Activated CD8-positive, alpha-beta memory T cell treated with anti-CD3 and anti-CD28 coated beads for 36 hours (primary cell): ENCODE results near the gene BRD7. TPM values are rescaled to one million over a fixed set of nuclear protein-coding genes. Genes with fewer than 3 reads are reported as not detected.

Experiments
- CTCF ChIA-PET: fragments of 350-600 bp; sonication (Branson Sonifier 250); formaldehyde crosslinking; loops from one replicate; lab custom pipeline; 2021; ENCODE audit warnings: antibody characterized with exemption; lab: Charles Lee
- POLR2A ChIA-PET: fragments of 350-600 bp; sonication (Branson Sonifier 250); formaldehyde crosslinking; loops from one replicate; lab custom pipeline; 2021; ENCODE audit warnings: antibody characterized with exemption; lab: Charles Lee
- total RNA-seq, 2 experiments: library from RNA; stranded (reverse); gene quantifications; one replicate each; pipeline ENCODE4 v1.2.3, GENCODE V29; 2021

Gene BRD7
- total RNA-seq, 2 experiments from 2014 or later: 96.6 to 104 TPM

DNA sequence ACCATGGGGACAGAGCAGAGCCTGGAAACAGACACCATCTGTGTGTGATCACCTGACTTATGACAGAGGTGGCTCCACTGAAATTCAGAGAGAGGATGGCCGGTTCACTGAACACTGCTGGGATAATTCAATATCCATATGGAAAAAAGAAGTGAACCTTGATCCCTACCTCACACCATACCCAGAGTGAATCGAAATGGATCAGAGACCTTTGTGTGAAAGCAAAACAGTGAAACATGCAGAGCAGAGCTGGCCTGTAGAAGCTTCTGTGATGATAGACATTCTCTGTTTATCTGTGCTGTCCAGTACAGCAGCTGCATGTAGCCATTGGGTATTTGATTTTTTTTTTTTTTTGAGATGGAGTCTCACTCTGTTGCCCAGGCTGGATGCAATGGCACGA is 82.1 kb downstream of the BRD7 start:
- ChIA-PET CTCF (interaction anchor here (1.0 to 1.2 kb wide), 3 partner anchors 16 to 76 kb away, joined by 3 to 5 read pairs (median 3); no protein-coding TSS in a partner anchor), POLR2A (no interaction called here)

DNA sequence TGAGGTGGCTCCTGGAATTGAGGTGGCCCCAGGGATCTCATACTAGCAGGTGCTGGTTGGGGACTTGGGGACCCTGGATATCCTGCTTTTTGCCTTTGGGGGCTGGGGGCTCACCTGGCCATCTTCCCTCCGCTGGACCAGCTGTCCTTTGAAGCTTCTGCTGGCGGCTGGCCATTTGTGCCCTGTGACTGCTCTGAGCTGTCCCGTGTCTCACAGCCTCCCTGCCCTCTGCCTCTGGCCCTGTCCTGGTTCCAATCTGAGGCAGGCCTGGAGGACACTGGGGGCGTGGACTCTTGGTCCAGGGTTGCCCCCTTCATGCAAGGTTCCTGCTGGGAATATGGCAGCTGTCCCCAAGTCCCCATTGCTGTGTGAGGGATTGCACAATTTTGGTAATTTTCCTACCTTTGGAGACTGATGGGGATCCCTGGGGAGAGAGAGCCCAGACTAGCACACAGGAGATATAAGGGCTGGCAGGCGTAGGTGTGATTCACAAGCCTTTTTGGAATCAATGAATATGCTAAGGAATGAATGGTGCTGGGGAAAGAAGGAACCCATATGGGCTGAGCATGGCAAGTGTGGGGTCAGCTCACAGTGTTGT is 83.3 kb downstream of the BRD7 start:
- ChIA-PET CTCF (interaction anchor here (1.1 kb wide), 2 partner anchors 10 to 17 kb away, joined by 3 to 5 read pairs; no protein-coding TSS in a partner anchor), POLR2A (no interaction called here)

- CTCF ChIA-PET: interaction anchor here (1.0 to 1.1 kb wide), 4 partner anchors 8 to 45 kb away, joined by 3 read pairs; no protein-coding TSS in a partner anchor
- POLR2A ChIA-PET: interaction anchor here (1.6 kb wide), 1 partner anchor 11 kb away, joined by 3 read pairs; no protein-coding TSS in a partner anchor
Measured at GRCh38 chr16:50284131-50284911, 84.5 kb downstream of the BRD7 start.

- ChIA-PET CTCF (interaction anchor here (0.5 to 1.6 kb wide), 4 partner anchors 10 to 161 kb away, joined by 3 to 6 read pairs (median 3); no protein-coding TSS in a partner anchor), POLR2A (interaction anchor here (1.6 kb wide), 1 partner anchor 12 kb away, joined by 3 read pairs; no protein-coding TSS in a partner anchor)
Measured at GRCh38 chr16:50282955-50283631, 85.7 kb downstream of the BRD7 start.

GRCh38 chr16:50282010-50282538 is 86.7 kb downstream of the BRD7 start:
- CTCF ChIA-PET: interaction anchor here (0.5 to 1.6 kb wide), 3 partner anchors 9 to 28 kb away, joined by 3 to 6 read pairs (median 3); no protein-coding TSS in a partner anchor
- POLR2A ChIA-PET: interaction anchor here (0.5 kb wide), 1 partner anchor 107 kb away, joined by 3 read pairs; no protein-coding TSS in a partner anchor

- CTCF ChIA-PET: interaction anchor here (0.5 to 1.6 kb wide), 2 partner anchors 8 to 23 kb away, joined by 3 to 6 read pairs; no protein-coding TSS in a partner anchor
- POLR2A ChIA-PET: interaction anchor here (0.6 kb wide), 1 partner anchor 17 kb away, joined by 3 read pairs; no protein-coding TSS in a partner anchor
Measured at GRCh38 chr16:50281391-50282009, 87.3 kb downstream of the BRD7 start.

DNA sequence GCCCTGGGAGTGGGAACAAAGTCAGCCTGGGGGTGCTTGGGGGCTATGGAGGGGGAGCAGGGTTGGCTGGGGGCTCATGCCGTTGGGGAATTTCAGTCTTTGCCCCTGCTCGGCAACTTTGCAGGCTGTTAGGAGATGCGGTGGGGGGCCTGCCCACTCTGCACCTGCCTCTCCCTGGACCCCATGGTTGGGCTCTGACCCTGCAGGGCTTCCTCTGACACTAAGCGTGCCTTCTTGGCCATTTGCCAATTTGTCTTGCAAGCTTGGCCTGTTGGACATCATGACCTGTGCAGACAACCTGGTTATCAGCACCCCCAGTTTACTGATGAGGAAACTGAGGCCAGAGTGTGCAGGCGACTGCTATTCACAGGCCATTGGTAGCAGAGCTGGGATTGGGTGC is 87.9 kb downstream of the BRD7 start:
- ChIA-PET CTCF (no interaction called here), POLR2A (interaction anchor here (0.6 kb wide), 1 partner anchor 69 kb away, joined by 3 read pairs; no protein-coding TSS in a partner anchor)

GRCh38 chr16:50279504-50279865 is 89.3 kb downstream of the BRD7 start:
- ChIA-PET POLR2A (interaction anchor here (0.7 kb wide), 1 partner anchor 14 kb away, joined by 3 read pairs; no protein-coding TSS in a partner anchor), CTCF (interaction anchor here (0.7 to 1.2 kb wide), 3 partner anchors 14 to 255 kb away, joined by 3 read pairs; partner anchors contain the start of gene CNEP1R1)

- POLR2A ChIA-PET: interaction anchor here (0.7 to 1.5 kb wide), 5 partner anchors 11 to 375 kb away, joined by 3 to 5 read pairs (median 4); no protein-coding TSS in a partner anchor
- CTCF ChIA-PET: interaction anchor here (0.6 to 1.0 kb wide), 2 partner anchors 14 to 76 kb away, joined by 3 to 4 read pairs; no protein-coding TSS in a partner anchor
Measured at GRCh38 chr16:50278251-50278650, 90.5 kb downstream of the BRD7 start.

GRCh38 chr16:50276801-50277555 is 91.8 kb downstream of the BRD7 start:
- POLR2A ChIA-PET: interaction anchor here (0.9 to 1.5 kb wide), 3 partner anchors 9 to 13 kb away, joined by 3 to 5 read pairs (median 5); no protein-coding TSS in a partner anchor
- CTCF ChIA-PET: interaction anchor here (1.0 to 1.6 kb wide), 2 partner anchors 11 to 39 kb away, joined by 5 read pairs; partner anchors contain the start of gene ADCY7

GRCh38 chr16:50276326-50276640 is 92.5 kb downstream of the BRD7 start:
- POLR2A ChIA-PET: interaction anchor here (2.7 kb wide), 1 partner anchor 31 kb away, joined by 16 read pairs; no protein-coding TSS in a partner anchor
- CTCF ChIA-PET: interaction anchor here (0.9 to 2.6 kb wide), 2 partner anchors 9 to 12 kb away, joined by 3 to 13 read pairs; no protein-coding TSS in a partner anchor

DNA sequence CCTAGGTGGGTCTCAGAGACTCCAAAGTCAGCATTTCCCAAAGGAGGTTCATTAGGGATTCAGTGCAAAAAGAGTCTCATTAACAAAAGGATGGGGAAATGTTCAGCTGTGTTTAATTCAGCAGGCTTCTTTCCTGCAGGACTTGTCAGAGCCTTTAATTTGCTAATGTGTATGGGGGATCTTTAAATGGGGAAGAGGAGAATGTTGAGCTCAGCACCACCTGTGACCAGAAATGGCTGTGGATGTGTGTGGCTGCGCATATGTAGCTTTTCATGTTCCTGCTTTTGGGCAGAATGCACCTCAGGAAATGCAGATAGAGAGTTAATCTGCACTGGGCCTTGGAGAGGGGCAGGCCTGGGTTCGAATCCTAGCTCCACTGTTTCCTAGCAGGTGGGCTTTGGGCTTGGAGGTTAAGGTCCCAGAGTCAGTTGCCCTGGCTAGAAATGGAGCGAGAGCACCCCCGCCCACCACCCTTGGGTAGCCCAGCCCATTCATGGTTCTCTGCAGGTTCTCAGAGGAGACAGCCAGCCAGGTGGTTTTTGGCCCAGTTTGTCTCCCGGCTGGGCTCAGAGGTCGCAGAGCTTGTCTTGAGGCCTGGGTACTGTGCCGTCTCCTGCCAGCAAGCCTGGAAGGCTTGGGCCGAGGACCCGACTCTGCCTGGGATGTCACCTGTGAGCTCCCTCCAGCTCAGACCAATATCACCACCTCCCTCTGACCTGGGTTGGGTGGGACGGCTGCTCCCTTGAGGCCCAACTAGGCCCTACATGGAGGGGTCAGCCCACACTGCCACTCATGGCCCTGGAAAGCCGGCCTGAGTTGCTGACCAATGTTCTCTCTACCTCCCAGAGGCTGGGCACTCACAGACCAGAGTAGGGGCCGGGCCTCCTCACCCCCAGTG is 93.1 kb downstream of the BRD7 start:
- POLR2A ChIA-PET: interaction anchor here (0.5 to 4.1 kb wide), 5 partner anchors 10 to 1657 kb away, joined by 3 to 36 read pairs (median 5); partner anchors contain the start of genes ADCY7 and CNEP1R1
- CTCF ChIA-PET: interaction anchor here (0.9 to 2.6 kb wide), 2 partner anchors 9 to 12 kb away, joined by 3 to 13 read pairs; no protein-coding TSS in a partner anchor

DNA sequence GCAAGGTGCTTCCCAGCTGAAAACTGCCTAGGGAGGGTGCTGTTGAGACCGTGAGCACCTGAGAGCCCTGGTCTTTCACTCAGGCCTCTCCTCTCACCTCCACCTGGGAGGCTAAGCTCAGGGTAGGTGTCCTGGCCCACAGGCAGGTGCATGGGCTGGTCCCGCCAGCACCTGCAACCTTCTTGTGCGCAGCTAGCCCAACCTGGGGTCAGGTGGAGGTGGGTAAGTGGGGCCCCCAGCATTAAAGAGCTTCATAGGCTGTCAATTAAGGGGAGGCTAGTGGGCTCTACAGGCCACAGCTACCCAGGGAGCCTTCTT is 93.7 kb downstream of the BRD7 start:
- CTCF ChIA-PET: interaction anchor here (1.6 to 2.6 kb wide), 3 partner anchors 9 to 250 kb away, joined by 4 to 13 read pairs (median 6); partner anchors contain the start of genes ADCY7 and CNEP1R1
- POLR2A ChIA-PET: interaction anchor here (0.5 to 4.1 kb wide), 7 partner anchors 9 to 1656 kb away, joined by 3 to 36 read pairs (median 4); partner anchors contain the start of genes ADCY7, CNEP1R1 and SNX20

DNA sequence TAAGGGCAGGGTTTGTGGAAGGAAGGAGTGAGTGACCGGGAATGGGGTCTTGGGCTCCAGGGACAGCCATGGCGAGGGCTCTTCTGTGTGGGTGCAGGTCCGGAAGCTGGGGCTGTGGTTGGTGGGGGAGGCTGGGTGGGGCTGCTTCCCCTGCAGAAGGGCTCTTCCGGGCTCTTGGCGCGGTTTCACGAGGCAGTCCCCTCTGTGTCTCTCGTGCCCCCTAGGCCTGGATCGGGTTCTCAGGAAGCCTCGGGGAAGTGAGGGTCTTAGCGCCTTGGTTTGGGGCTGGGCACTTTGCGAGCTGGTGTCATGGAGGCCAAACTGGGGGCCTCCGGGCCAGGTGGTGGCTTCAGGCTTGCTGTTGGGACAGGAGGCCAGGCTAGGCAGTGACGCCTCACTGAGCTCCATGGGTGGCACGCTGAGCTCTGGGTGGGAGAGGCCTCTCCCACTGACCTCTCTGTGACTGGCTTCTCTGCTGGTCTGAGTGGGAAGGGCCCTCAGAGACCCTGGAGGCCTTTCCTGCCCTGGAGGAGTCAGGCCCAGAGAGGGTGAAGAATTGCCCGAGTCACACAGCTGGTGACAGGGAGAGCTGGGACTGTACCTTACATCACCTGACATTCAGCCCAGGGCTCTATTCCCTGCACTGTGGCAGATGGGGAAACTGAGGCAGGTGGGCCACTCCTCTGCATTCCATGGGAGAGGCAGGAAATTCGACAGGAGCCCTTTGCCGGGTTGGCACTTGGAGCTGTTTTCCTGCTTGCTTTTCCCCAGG is 94.3 kb downstream of the BRD7 start:
- ChIA-PET CTCF (interaction anchor here (0.8 to 2.6 kb wide), 5 partner anchors 8 to 250 kb away, joined by 3 to 13 read pairs (median 6); partner anchors contain the start of genes ADCY7 and CNEP1R1), POLR2A (interaction anchor here (0.5 to 4.1 kb wide), 7 partner anchors 9 to 1656 kb away, joined by 3 to 36 read pairs (median 4); partner anchors contain the start of genes ADCY7, CNEP1R1 and SNX20)

DNA sequence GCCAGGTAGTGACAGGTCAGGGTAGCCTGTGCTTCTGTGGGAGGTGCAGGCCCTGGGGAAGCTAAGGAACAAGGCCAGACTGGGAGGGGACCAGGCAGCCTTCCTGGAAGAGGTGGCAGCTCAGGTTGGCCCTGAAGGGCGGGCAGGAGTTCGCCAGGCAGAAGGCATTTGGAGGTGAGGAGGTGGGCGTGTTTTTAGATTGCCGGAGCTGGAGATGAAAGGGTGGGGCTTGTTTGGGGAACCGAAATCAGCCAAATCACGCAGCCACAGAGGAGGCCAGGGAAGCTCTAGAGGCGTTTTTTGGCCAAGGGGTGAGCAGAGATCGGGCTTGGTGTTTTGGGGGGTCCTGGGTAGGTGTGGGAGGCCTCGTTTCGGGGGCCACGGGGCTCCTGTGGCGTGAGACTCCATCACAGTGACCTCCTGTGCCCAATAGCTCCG is 94.9 kb downstream of the BRD7 start:
- CTCF ChIA-PET: interaction anchor here (0.8 to 2.6 kb wide), 5 partner anchors 8 to 249 kb away, joined by 3 to 13 read pairs (median 6); partner anchors contain the start of genes ADCY7 and CNEP1R1

More for the DNA sequence above, 94.9 kb downstream of the BRD7 start:
- POLR2A ChIA-PET: interaction anchor here (1.3 to 4.1 kb wide), 4 partner anchors 8 to 407 kb away, joined by 3 to 36 read pairs (median 10); partner anchors contain the start of genes ADCY7 and SNX20
